ENCODE data around the gene AFDN.

GRCh38 chr6:167947716-167948115, 121.0 kb downstream of the AFDN start:
- TF ChIP-seq CTCF (conservative IDR thresholded peaks at IDR 0.05 in 1 of 2, IDR thresholded peaks at IDR 0.05 in 1 of 2; ENCODE audit: low read depth in 1 of 2, low read length in 2 of 2), result no peak
- no peak for TF ChIP-seq EZH2 (IDR thresholded peaks at IDR 0.05; ENCODE audit: low read length, missing control alignments)
